CD14-positive monocyte (primary cell): ENCODE data around the gene SHCBP1L. TPM values are rescaled to one million over a fixed set of nuclear protein-coding genes. Genes with fewer than 3 reads are reported as not detected.

Source experiments
- DNase-seq, 3 donors: peaks; one replicate each; pipeline ENCODE4 v3.0.0-alpha.2; 2011 to 2022
- H2AFZ ChIP-seq: 2 replicates; pipeline ENCODE4 v1.6.0; 2012; ENCODE audit warnings: mild to moderate bottlenecking, low read depth, low read length, inconsistent platforms; ENCODE audit not compliant: insufficient read depth, poor library complexity, severe bottlenecking
- H3K27ac ChIP-seq, 2 donors: 1 replicate in 1 of 2; 2 replicates in 1 of 2; pipeline ENCODE4 v1.5.1; 2012 to 2013; ENCODE audit warnings: low read length in 2 of 2, control low read depth in 1 of 2, inconsistent platforms in 1 of 2, low read depth in 1 of 2, mild to moderate bottlenecking in 1 of 2
- H3K27me3 ChIP-seq, 2 donors: one replicate each; pipeline versions ENCODE4 v1.6.0 to v1.6.1; 2011 to 2013; ENCODE audit warnings: low read length in 2 of 2; ENCODE audit not compliant: control insufficient read depth in 2 of 2, insufficient read depth in 2 of 2
- H3K36me3 ChIP-seq, 2 donors: replicated peaks in 1 of 2; 1 replicate in 1 of 2; 2 replicates in 1 of 2; pipeline versions ENCODE4 v1.5.1 to v1.6.1; 2012 to 2013; ENCODE audit warnings: low read length in 2 of 2, control low read depth in 1 of 2, inconsistent platforms in 1 of 2, mild to moderate bottlenecking in 1 of 2; ENCODE audit not compliant: insufficient read depth in 2 of 2, control insufficient read depth in 1 of 2
- H3K4me1 ChIP-seq, 2 donors: 1 replicate in 1 of 2; 2 replicates in 1 of 2; pipeline versions ENCODE4 v1.5.1 to v1.6.1; 2012 to 2013; ENCODE audit warnings: low read length in 2 of 2, control low read depth in 1 of 2, inconsistent platforms in 1 of 2, mild to moderate bottlenecking in 1 of 2, moderate library complexity in 1 of 2; ENCODE audit not compliant: insufficient read depth in 2 of 2, control insufficient read depth in 1 of 2
- H3K4me2 ChIP-seq: replicated peaks from 2 replicates; pipeline ENCODE3; 2012; ENCODE audit warnings: low read length, moderate library complexity, mild to moderate bottlenecking; ENCODE audit not compliant: poor library complexity, severe bottlenecking; ENCODE audit errors: extremely low read depth
- H3K4me3 ChIP-seq, 3 experiments: fragments of 200-600 bp in 1 of 3; sonication (generic) in 1 of 3; replicated peaks in 1 of 3; 1 replicate in 2 of 3; 2 replicates in 1 of 3; pipeline ENCODE4 v1.5.1; 2011 to 2013; ENCODE audit warnings: low read length in 3 of 3, mild to moderate bottlenecking in 3 of 3, control low read depth in 2 of 3, low read depth in 2 of 3, inconsistent platforms in 1 of 3, moderate library complexity in 1 of 3
- H3K79me2 ChIP-seq: 2 replicates; pipeline ENCODE4 v1.6.0; 2012; ENCODE audit warnings: mild to moderate bottlenecking, control low read depth, inconsistent platforms, low read length, moderate library complexity; ENCODE audit not compliant: insufficient read depth
- H3K9ac ChIP-seq: 2 replicates; pipeline ENCODE4 v1.6.0; 2017; ENCODE audit warnings: low read length, mild to moderate bottlenecking; ENCODE audit not compliant: insufficient read depth, poor library complexity, severe bottlenecking
- H3K9me3 ChIP-seq, 2 donors: replicated peaks in 1 of 2; 1 replicate in 1 of 2; 2 replicates in 1 of 2; pipeline versions ENCODE4 v1.5.1 to v1.6.1; 2012 to 2013; ENCODE audit warnings: low read length in 2 of 2, control low read depth in 1 of 2; ENCODE audit not compliant: control insufficient read depth in 1 of 2, insufficient read depth in 1 of 2
- H4K20me1 ChIP-seq: 2 replicates; pipeline ENCODE4 v1.6.0; 2012; ENCODE audit warnings: mild to moderate bottlenecking, low read length, control low read depth, moderate library complexity; ENCODE audit not compliant: insufficient read depth
- H3K27ac Mint-ChIP-seq, 7 donors: one replicate each; pipeline ENCODE4 v1.8.0; 2020; ENCODE audit warnings: mild to moderate bottlenecking in 7 of 7, mixed read lengths in 7 of 7, moderate library complexity in 6 of 7, inconsistent platforms in 2 of 7
- H3K27me3 Mint-ChIP-seq, 3 donors: one replicate each; pipeline ENCODE4 v1.8.0; 2021 to 2022; ENCODE audit warnings: low read depth in 3 of 3, mild to moderate bottlenecking in 3 of 3, mixed read lengths in 3 of 3, moderate library complexity in 3 of 3, inconsistent platforms in 1 of 3
- H3K36me3 Mint-ChIP-seq, 2 donors: one replicate each; pipeline ENCODE4 v1.8.0; 2020; ENCODE audit warnings: mixed read lengths in 2 of 2, inconsistent platforms in 1 of 2, mild to moderate bottlenecking in 1 of 2
- H3K4me1 Mint-ChIP-seq: one replicate; pipeline ENCODE4 v1.8.0; 2020; ENCODE audit warnings: mild to moderate bottlenecking, mixed read lengths
- H3K4me3 Mint-ChIP-seq, 2 donors: one replicate each; pipeline ENCODE4 v1.8.0; 2020; ENCODE audit warnings: mild to moderate bottlenecking in 2 of 2, mixed read lengths in 2 of 2, moderate library complexity in 1 of 2
- H3K9me3 Mint-ChIP-seq, 7 donors: one replicate each; pipeline ENCODE4 v1.8.0; 2020 to 2022; ENCODE audit warnings: mixed read lengths in 7 of 7, mild to moderate bottlenecking in 6 of 7, moderate library complexity in 6 of 7, inconsistent platforms in 2 of 7
- WGBS: methylation state at CpG from one replicate; pipeline ENCODE4 v1.1.5; 2013; ENCODE audit warnings: missing lambda C conversion rate; ENCODE audit not compliant: insufficient coverage; 5-methylcytosine and 5-hydroxymethylcytosine counted together
- intact Hi-C, 2 donors: fragments of 100-400 bp; cut with micrococcal nuclease; formaldehyde crosslinking; loops; one replicate each; pipeline versions ENCODE4 v1.15.0 to v1.15.1; 2023
- polyA minus RNA-seq: library from RNA; depleted of rRNA, polyadenylated mRNA; stranded (reverse); fragments of >200 nt; gene quantifications from 2 replicates; pipeline ENCODE4 v1.2.3, GENCODE V29; 2012
- polyA plus RNA-seq, 3 donors: library from polyadenylated mRNA; depleted of rRNA in 1 of 3; unstranded in 2 of 3; stranded (reverse) in 1 of 3; fragments of 300-500 nt in 2 of 3; fragments of >200 nt in 1 of 3; fragmentation: Illumina TruSeq in 2 of 3; gene quantifications; 1 replicate in 2 of 3; 2 replicates in 1 of 3; pipeline ENCODE4 v1.2.3, GENCODE V29; 2012 to 2021
- total RNA-seq, 12 experiments: library from RNA in 1 of 12; stranded (reverse) in 1 of 12; fragments of 120-200 nt in 1 of 12; gene quantifications; one replicate each; pipeline ENCODE4 v1.2.4 and lab custom pipeline; 2013 to 2026; ENCODE audit warnings: mixed read lengths in 6 of 12, inconsistent platforms in 1 of 12
- TF ChIP-seq, protein P1 (sequence below): fragments of 200-600 bp; IDR thresholded peaks from one replicate; pipeline ENCODE4 v1.8.0; 2022; ENCODE audit warnings: antibody characterized with exemption, mild to moderate bottlenecking

Gene SHCBP1L
- total RNA-seq (2013), result not detected
- not detected for polyA plus RNA-seq
- polyA minus RNA-seq, result not detected in 2 replicates
- 0 to 1.2 (median 0) reads per million in 11 experiments for total RNA-seq (lab: John Stamatoyannopoulos, UW)

DNA sequence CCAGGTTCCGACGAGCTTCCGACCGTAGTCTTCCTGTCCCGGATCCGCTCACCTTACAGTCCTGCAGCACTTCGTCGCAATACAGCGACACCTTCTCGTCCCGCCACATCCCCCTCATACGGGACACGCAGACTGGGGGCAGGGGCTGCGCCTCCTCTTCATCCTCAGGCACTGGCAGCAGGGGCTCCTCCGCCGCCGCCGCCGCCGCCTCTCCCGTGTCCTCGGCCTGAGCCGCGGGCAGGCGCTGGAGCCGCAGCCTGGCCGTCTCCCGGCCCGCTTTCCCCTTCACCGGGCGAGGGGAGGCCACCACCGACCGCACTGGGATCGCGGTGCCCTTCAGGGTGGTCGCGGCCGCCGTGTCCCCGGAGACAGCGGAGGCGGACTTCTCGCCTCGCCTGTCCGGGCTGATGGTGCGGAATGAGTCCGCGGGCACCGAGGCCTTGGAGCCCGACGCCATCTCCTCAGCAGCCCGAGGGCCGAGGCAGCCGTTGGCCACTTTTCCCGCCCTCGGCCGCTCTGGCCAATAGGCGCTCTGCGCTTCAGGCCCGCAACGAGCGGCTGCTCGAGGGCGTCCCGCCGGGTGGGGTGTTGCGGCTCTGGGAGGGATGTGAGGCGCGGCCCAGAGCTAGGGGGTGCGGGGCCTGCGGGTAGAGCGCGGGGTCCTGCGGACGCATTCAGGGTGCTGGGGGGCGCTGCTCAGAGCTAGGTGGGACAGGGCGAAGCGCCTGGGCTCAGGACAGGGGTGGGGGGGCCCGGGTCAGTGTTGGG is at the start of gene SHCBP1L:
Gene SHCBP1L, minus strand, starts transcription at position 490 of the 768 bp plus-strand sequence. Its CDS starts 33 bp downstream, at position 457.
- H2AFZ ChIP-seq, result peak within 1 kb of the TSS; percentile 50
- 29% methylated on average over 75 of the region's 79 CpGs for WGBS
- Mint-ChIP-seq H3K27me3 (peaks cover 29 to 49% (median 46%) of the 10 kb centered on the region in 3 donors), H3K4me3 (peak within 1 kb of the TSS; percentile 37 to 77), H3K9me3 (peaks cover 0 to 13% (median 2%) of the 10 kb centered on the region in 7 donors), H3K4me1 (peaks cover 4% of the 10 kb centered on the region), H3K27ac (no peak within 1 kb of the TSS), H3K36me3 (peaks cover 0 to 4% of the 10 kb centered on the region in 2 donors)
- no peaks in the 10 kb centered on the region for H3K9me3 ChIP-seq
- no peak within 1 kb of the TSS for H3K9ac ChIP-seq
- peaks cover 21 to 44% of the 10 kb centered on the region in 2 donors for H3K27me3 ChIP-seq
- DNase-seq, result no peak
- H3K79me2 ChIP-seq, result no peaks in the 10 kb centered on the region
- TF ChIP-seq, protein P1, sequence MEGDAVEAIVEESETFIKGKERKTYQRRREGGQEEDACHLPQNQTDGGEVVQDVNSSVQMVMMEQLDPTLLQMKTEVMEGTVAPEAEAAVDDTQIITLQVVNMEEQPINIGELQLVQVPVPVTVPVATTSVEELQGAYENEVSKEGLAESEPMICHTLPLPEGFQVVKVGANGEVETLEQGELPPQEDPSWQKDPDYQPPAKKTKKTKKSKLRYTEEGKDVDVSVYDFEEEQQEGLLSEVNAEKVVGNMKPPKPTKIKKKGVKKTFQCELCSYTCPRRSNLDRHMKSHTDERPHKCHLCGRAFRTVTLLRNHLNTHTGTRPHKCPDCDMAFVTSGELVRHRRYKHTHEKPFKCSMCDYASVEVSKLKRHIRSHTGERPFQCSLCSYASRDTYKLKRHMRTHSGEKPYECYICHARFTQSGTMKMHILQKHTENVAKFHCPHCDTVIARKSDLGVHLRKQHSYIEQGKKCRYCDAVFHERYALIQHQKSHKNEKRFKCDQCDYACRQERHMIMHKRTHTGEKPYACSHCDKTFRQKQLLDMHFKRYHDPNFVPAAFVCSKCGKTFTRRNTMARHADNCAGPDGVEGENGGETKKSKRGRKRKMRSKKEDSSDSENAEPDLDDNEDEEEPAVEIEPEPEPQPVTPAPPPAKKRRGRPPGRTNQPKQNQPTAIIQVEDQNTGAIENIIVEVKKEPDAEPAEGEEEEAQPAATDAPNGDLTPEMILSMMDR, result no peak
- intact Hi-C loops, result no loop called here
- H4K20me1 ChIP-seq, result no peaks in the 10 kb centered on the region
- H3K27ac ChIP-seq, result no peak within 1 kb of the TSS
- peak within 1 kb of the TSS; percentile 8 for H3K4me2 ChIP-seq
- H3K4me1 ChIP-seq, result no peaks in the 10 kb centered on the region
- no peak within 1 kb of the TSS for H3K4me3 ChIP-seq
- H3K36me3 ChIP-seq, result no peaks in the 10 kb centered on the region

DNA sequence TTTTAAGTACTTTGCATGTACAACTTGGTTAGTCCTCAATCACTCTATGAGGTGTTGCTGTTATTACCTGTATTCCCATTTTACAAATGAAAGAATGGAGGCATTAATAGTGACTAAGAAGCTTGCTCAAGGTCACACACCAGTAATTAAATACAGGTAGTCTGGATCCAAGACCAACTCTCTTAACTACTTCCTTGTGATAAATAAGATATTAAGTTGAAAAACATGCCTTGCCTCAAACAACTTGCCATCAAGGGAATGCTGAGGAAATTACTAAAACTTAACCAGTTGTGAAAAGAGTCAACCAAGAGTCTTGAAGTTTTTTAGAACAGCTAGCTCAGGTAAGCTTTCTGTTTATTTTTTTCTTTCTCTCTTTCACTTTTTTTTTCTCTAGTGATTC is 49.3 kb upstream of the SHCBP1L start:
- no peaks in the 10 kb centered on the region for H3K79me2 ChIP-seq
- Mint-ChIP-seq H3K27me3 (peaks cover 3 to 12% (median 6%) of the 10 kb centered on the region in 3 donors), H3K36me3 (no peaks in the 10 kb centered on the region), H3K4me1 (no peaks in the 10 kb centered on the region), H3K4me3 (no peak overlapping the region), H3K9me3 (peaks cover 0 to 2% (median 0%) of the 10 kb centered on the region in 7 donors), H3K27ac (no peak overlapping the region)
- H3K4me3 ChIP-seq, result no peak overlapping the region
- H3K9ac ChIP-seq, result no peak overlapping the region
- no peaks in the 10 kb centered on the region for H3K36me3 ChIP-seq
- H3K27me3 ChIP-seq, result peaks cover 0 to 2% of the 10 kb centered on the region in 2 donors
- no peaks in the 10 kb centered on the region for H4K20me1 ChIP-seq
- intact Hi-C loops, result no loop called here
- no peaks in the 10 kb centered on the region for H3K4me1 ChIP-seq
- no peak overlapping the region for H2AFZ ChIP-seq
- no peak overlapping the region for H3K27ac ChIP-seq
- no peak for DNase-seq
- TF ChIP-seq, protein P1, result no peak
- H3K4me2 ChIP-seq, result no peak overlapping the region
- no peaks in the 10 kb centered on the region for H3K9me3 ChIP-seq
